ENCODE measurements around the gene DNHD1. TPM values are rescaled to one million over a fixed set of nuclear protein-coding genes. Genes with fewer than 3 reads are reported as not detected.

The DNHD1 gene
- total RNA-seq (2022; extraction: Qiagen RNA extraction; ENCODE audit: low read depth) = 2.6 to 3.8 TPM (median 3.3 TPM) in 5 replicates

GRCh38 chr11:6497069-6497839 lies at the start of gene DNHD1:
DNHD1 (plus strand) TSS chr11:6497280; CDS start chr11:6498216, 936 bp downstream.

GRCh38 chr11:6473451-6474412 lies 23.3 kb upstream of the DNHD1 start, which contains the start of gene TRIM3:
TRIM3 (minus strand) TSS chr11:6473941; CDS start chr11:6465695, 8,246 bp downstream.

GRCh38 chr11:6481012-6481923 lies 15.8 kb upstream of the DNHD1 start, which contains the start of the genes ARFIP2 and TIMM10B:
ARFIP2 (minus strand) TSS chr11:6481331; CDS start chr11:6480421, 910 bp downstream.
TIMM10B (plus strand) TSS chr11:6481501; CDS start chr11:6481517, 16 bp downstream.

GRCh38 chr11:6603287-6604080 lies 106.4 kb downstream of the DNHD1 start, which contains the start of the genes ILK and RRP8:
ILK (plus strand) TSS chr11:6603774; CDS start chr11:6604272, 498 bp downstream.
RRP8 (minus strand) TSS chr11:6603616; CDS start chr11:6603502, 114 bp downstream.

GRCh38 chr11:6612213-6613041 lies 115.3 kb downstream of the DNHD1 start, which contains the start of gene TAF10:
TAF10 (minus strand) TSS chr11:6612216; CDS start chr11:6612189, 27 bp downstream.

GRCh38 chr11:6619004-6619745 lies 122.1 kb downstream of the DNHD1 start, which contains the start of gene TPP1:
TPP1 (minus strand) TSS chr11:6619422; CDS start chr11:6619400, 22 bp downstream.

Other genes starting within 250 kb of the DNHD1 start
- not detected in 5 replicates for gene CCKBR, start 237.4 kb upstream of the DNHD1 start, total RNA-seq (2022; extraction: Qiagen RNA extraction; ENCODE audit: low read depth)
- gene CAVIN3, start 176.8 kb upstream of the DNHD1 start, total RNA-seq (2022; extraction: Qiagen RNA extraction; ENCODE audit: low read depth) = 24.9 to 33.9 TPM (median 27.9 TPM) in 5 replicates
- gene SMPD1, start 106.8 kb upstream of the DNHD1 start, total RNA-seq (2022; extraction: Qiagen RNA extraction; ENCODE audit: low read depth) = 9.9 to 12.3 TPM (median 11.3 TPM) in 5 replicates
- gene APBB1, start 78.2 kb upstream of the DNHD1 start, total RNA-seq (2022; extraction: Qiagen RNA extraction; ENCODE audit: low read depth) = 18.1 to 23.2 TPM (median 18.6 TPM) in 5 replicates
- 0.31 to 0.65 TPM (median 0.55 TPM) in 5 replicates for gene HPX, start 56.3 kb upstream of the DNHD1 start, total RNA-seq (2022; extraction: Qiagen RNA extraction; ENCODE audit: low read depth)
- gene TRIM3, start 23.3 kb upstream of the DNHD1 start, total RNA-seq (2022; extraction: Qiagen RNA extraction; ENCODE audit: low read depth) = 13.6 to 20.7 TPM (median 17.7 TPM) in 5 replicates
- gene ARFIP2, start 15.9 kb upstream of the DNHD1 start, total RNA-seq (2022; extraction: Qiagen RNA extraction; ENCODE audit: low read depth) = 55.9 to 64.6 TPM (median 58.3 TPM) in 5 replicates
- gene TIMM10B, start 15.8 kb upstream of the DNHD1 start, total RNA-seq (2022; extraction: Qiagen RNA extraction; ENCODE audit: low read depth) = 26.4 to 35.2 TPM (median 33.0 TPM) in 5 replicates
- gene RRP8, start 106.3 kb downstream of the DNHD1 start, total RNA-seq (2022; extraction: Qiagen RNA extraction; ENCODE audit: low read depth) = 27.5 to 36.0 TPM (median 32.8 TPM) in 5 replicates
- gene ILK, start 106.5 kb downstream of the DNHD1 start, total RNA-seq (2022; extraction: Qiagen RNA extraction; ENCODE audit: low read depth) = 100.0 to 124 TPM (median 120 TPM) in 5 replicates
- gene TAF10, start 114.9 kb downstream of the DNHD1 start, total RNA-seq (2022; extraction: Qiagen RNA extraction; ENCODE audit: low read depth) = 164 to 262 TPM (median 213 TPM) in 5 replicates
- 41.5 to 52.4 TPM (median 46.7 TPM) in 5 replicates for gene TPP1, start 122.1 kb downstream of the DNHD1 start, total RNA-seq (2022; extraction: Qiagen RNA extraction; ENCODE audit: low read depth)
- 0.09 to 0.14 TPM (median 0.11 TPM) in 5 replicates for gene DCHS1, start 158.5 kb downstream of the DNHD1 start, total RNA-seq (2022; extraction: Qiagen RNA extraction; ENCODE audit: low read depth)
- gene MRPL17, start 186.1 kb downstream of the DNHD1 start, total RNA-seq (2022; extraction: Qiagen RNA extraction; ENCODE audit: low read depth) = 94.0 to 119 TPM (median 109 TPM) in 5 replicates

All from A549 treated with CpdA at 1 μM for 4 hours (cell line).